ENCODE data around the gene NQO2.

GRCh38 chr6:3019749-3020320 lies 20.1 kb downstream of the NQO2 start:
- no peak for TF ChIP-seq ZNF274 (IDR thresholded peaks at IDR 0.05; ENCODE audit: low read depth, low read length)
- no peak for TF ChIP-seq YY1 (IDR thresholded peaks at IDR 0.05; ENCODE audit: insufficient read depth, insufficient read length)
- no peak for TF ChIP-seq SUZ12 (IDR thresholded peaks at IDR 0.05; ENCODE audit: extremely low read depth, insufficient read depth, insufficient read length)

Measured in NT2/D1 (cell line).